Colonic mucosa (tissue), 4 donors: ENCODE measurements around the gene FBXO15. TPM values are rescaled to one million over a fixed set of nuclear protein-coding genes. Genes with fewer than 3 reads are reported as not detected.

Experiments
- DNase-seq: peaks from one replicate; pipeline ENCODE4 v3.0.0-alpha.2; 2020
- H3K27ac ChIP-seq: fragments of 200-600 bp; one replicate; pipeline ENCODE4 v1.8.0; 2021
- H3K27me3 ChIP-seq: fragments of 200-600 bp; one replicate; pipeline ENCODE4 v1.8.0; 2021
- H3K36me3 ChIP-seq: fragments of 200-600 bp; one replicate; pipeline ENCODE4 v1.8.0; 2021
- H3K4me1 ChIP-seq: fragments of 200-600 bp; one replicate; pipeline ENCODE4 v1.8.0; 2021; ENCODE audit warnings: mild to moderate bottlenecking
- H3K4me3 ChIP-seq: fragments of 200-600 bp; one replicate; pipeline ENCODE4 v1.8.0; 2021
- H3K9ac ChIP-seq, 2 donors: one replicate each; pipeline ENCODE4 v1.7.0; 2013; ENCODE audit warnings: control low read depth in 2 of 2, low read depth in 2 of 2, low read length in 2 of 2
- H3K9me3 ChIP-seq: fragments of 200-600 bp; one replicate; pipeline ENCODE4 v1.8.0; 2021
- CTCF ChIP-seq: fragments of 200-600 bp; IDR thresholded peaks from one replicate; pipeline ENCODE4 v1.8.0; 2022; ENCODE audit warnings: antibody characterized with exemption, mild to moderate bottlenecking
- intact Hi-C: fragments of 100-400 bp; cut with DNase I; formaldehyde crosslinking; loops from one replicate; pipeline ENCODE4 v1.14.1; 2022
- total RNA-seq, 2 donors: library from RNA; stranded (reverse); fragmentation: NEBNext Ultra II Directional in 1 of 2; extraction: Animal tissue kit (Norgen Biotek cat#: 25700) in 1 of 2; gene quantifications; one replicate each; pipeline ENCODE4 v1.2.1, GENCODE V29; 2021
- donor health status: healthy.
- donor health status: DM: no; HTN: no; CAD: no.
- donor health status: DM: no; HTN: no; CAD: no.

FBXO15 gene
- total RNA-seq, 2 donors from 2014 or later = not detected

- Histone ChIP-seq H3K36me3 (no peaks in the 10 kb centered on the region), H3K9ac (no peak overlapping the region), H3K9me3 (no peaks in the 10 kb centered on the region), H3K27ac (no peak overlapping the region), H3K4me3 (no peak overlapping the region), H3K4me1 (no peaks in the 10 kb centered on the region), H3K27me3 (no peaks in the 10 kb centered on the region)
- intact Hi-C loops = no loop called here
- TF ChIP-seq CTCF = no peak
- no peak for DNase-seq
Observed at GRCh38 chr18:74139411-74139810, 8.2 kb downstream of the FBXO15 start.

DNA sequence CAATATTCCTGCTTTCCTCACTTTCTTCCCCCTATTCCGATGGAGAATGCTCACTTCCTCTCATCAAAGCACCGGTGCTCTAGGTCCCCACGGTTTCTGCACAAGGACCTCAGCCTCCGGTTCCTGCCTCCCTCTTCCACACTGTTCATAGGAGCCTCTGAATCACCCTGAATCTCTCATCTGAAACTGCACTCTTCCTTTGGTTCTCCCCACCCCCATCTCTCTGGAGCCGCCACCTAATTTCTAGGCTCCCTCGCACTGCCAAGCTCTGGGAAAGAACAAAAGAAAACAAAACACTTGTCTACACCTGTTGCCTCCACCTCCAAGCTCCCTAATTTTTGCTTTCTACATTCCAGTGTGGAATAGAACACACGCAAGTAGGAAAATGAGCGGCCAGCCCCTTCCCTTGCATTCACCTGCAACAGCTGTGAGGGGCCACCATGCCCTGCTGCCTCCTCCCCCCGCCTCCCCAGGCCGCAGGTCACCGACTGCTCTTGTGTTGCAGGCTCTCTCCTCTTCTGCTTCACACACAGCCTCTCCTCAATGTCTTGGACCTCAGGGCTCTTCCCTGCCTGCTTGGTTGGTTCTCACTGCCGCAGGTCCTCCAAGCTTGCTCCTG, 9.6 kb downstream of the FBXO15 start:
- DNase-seq = no peak
- TF ChIP-seq CTCF = no peak
- Histone ChIP-seq H3K36me3 (no peaks in the 10 kb centered on the region), H3K9ac (no peak overlapping the region), H3K9me3 (no peaks in the 10 kb centered on the region), H3K4me3 (no peak overlapping the region), H3K4me1 (no peaks in the 10 kb centered on the region), H3K27ac (no peak overlapping the region), H3K27me3 (no peaks in the 10 kb centered on the region)
- intact Hi-C loops = no loop called here

GRCh38 chr18:74132201-74132600, 15.4 kb downstream of the FBXO15 start:
- Histone ChIP-seq H3K27ac (no peak overlapping the region), H3K4me3 (no peak overlapping the region), H3K9ac (no peak overlapping the region), H3K4me1 (no peaks in the 10 kb centered on the region), H3K36me3 (no peaks in the 10 kb centered on the region), H3K9me3 (no peaks in the 10 kb centered on the region), H3K27me3 (no peaks in the 10 kb centered on the region)
- intact Hi-C loops = no loop called here
- TF ChIP-seq CTCF = no peak
- no peak for DNase-seq

DNA sequence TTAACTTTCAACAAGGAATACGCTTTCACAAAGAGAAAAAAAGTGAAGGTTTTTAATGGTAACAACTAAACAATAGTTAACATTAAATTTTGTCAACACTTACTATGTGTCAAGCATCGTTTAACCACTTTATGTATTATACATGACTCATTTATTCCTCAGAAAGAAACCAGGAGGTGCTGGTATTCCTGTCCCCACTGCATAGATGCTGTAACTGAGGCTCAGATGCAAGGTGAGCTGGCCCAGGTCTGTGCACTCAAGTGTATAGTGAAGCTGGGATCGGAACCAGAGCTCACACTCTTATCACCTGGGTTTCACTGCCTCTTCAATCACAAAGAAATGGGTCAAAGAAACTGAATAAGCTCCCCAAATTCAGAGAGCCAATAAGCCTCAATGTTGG, 16.5 kb downstream of the FBXO15 start:
- TF ChIP-seq CTCF = no peak
- H3K9me3 ChIP-seq = no peaks in the 10 kb centered on the region
- H3K27me3 ChIP-seq = no peaks in the 10 kb centered on the region
- no peak overlapping the region for H3K4me3 ChIP-seq
- no peaks in the 10 kb centered on the region for H3K36me3 ChIP-seq
- H3K27ac ChIP-seq = no peak overlapping the region
- DNase-seq = no peak
- no peak overlapping the region for H3K9ac ChIP-seq
- intact Hi-C loops = no loop called here
- H3K4me1 ChIP-seq = no peaks in the 10 kb centered on the region

DNA sequence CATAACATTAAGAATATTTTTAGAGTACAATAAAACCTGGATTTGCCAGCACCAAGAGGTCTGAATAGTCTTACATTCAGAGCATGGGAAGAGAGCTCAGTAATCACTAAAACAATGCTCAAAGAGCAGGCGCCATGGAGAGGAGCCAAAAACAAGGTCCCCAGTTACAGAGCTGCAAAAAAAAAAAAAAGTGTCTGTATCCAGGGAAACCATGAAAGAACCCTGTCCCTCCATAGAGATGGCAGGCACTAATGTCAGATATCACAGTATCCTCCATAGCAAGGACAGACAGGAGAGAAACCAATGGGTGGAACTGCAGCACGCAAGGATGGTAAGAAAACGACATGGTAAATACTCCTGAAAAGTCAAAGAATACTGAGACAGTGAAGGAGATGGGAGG, 19.5 kb downstream of the FBXO15 start:
- intact Hi-C loops = no loop called here
- H3K9me3 ChIP-seq = no peaks in the 10 kb centered on the region

More for the DNA sequence above, 19.5 kb downstream of the FBXO15 start:
- H3K27me3 ChIP-seq = no peaks in the 10 kb centered on the region
- H3K27ac ChIP-seq = no peak overlapping the region
- no peak overlapping the region for H3K9ac ChIP-seq
- DNase-seq = no peak
- H3K4me3 ChIP-seq = no peak overlapping the region
- no peaks in the 10 kb centered on the region for H3K36me3 ChIP-seq
- TF ChIP-seq CTCF = no peak
- H3K4me1 ChIP-seq = no peaks in the 10 kb centered on the region
